ENCODE results near the gene ZNF813. TPM values are rescaled to one million over a fixed set of nuclear protein-coding genes. Genes with fewer than 3 reads are reported as not detected.
A peak's percentile ranks its signal among the peaks of the same experiment; 100 is the strongest.

Gene ZNF813
- total and polyA plus RNA-seq, 7 donors = 1.2 to 4.2 (median 2.9) TPM

DNA sequence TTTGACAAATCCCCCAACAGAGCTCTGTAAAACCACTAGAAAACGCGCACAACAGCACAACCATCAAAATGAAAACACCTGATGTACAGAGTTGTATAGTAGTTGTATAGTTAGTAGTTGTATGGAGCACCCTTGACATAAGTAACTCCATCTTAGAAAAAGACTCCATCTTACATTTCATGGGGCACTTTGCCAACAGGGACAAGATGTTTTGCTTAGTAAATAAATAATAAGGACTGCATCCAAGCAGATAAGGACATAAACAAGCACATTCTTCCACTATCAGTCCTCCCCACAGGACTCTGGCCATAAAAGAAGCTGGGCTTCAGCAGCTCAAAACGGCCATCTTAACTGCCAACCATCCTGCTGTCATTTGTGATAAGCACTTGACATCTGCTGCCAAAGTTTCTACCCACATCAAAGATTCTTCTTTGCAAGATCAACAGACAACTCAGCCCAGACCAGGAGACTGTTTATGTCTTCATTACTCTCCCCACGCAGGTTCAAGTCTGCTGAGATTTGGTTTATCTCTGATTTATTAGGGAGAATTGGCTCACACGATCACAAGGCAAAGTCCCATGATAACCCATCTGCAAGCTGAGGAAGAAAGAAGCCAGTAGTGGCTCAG, 49.7 kb downstream of the ZNF813 start:
- H3K27ac ChIP-seq = no peak overlapping the region
- TF ChIP-seq POLR2AphosphoS5 (IDR thresholded peaks at IDR 0.05) = no peak
- TF ChIP-seq EP300 (IDR thresholded peaks at IDR 0.05) = no peak
- no peak for TF ChIP-seq POLR2A (IDR thresholded peaks at IDR 0.05)
- TF ChIP-seq CTCF (IDR thresholded peaks at IDR 0.05) = no peak
- peaks cover 0 to 14% (median 11%) of the 10 kb centered on the region in 4 donors for H3K4me1 ChIP-seq
- H3K9me3 ChIP-seq = peaks cover 0 to 4% (median 0%) of the 10 kb centered on the region in 4 donors
- DNase-seq = no peak
- 62 to 70% methylated on average over 5 of the region's 5 CpGs for WGBS, 2 donors
- H3K27me3 ChIP-seq = no peaks in the 10 kb centered on the region
- intact Hi-C loops (cut with DNase I) = loop anchor here (5.0 to 10.0 kb wide), 2 partner anchors 228 to 320 kb away; no protein-coding TSS in a partner anchor
- no peak overlapping the region for H3K4me3 ChIP-seq
- no peaks in the 10 kb centered on the region for H3K36me3 ChIP-seq

- no peak for DNase-seq
- Histone ChIP-seq H3K27me3 (no peaks in the 10 kb centered on the region), H3K4me3 (no peak overlapping the region), H3K27ac (no peak overlapping the region), H3K9me3 (peaks cover 0 to 4% (median 0%) of the 10 kb centered on the region in 4 donors), H3K36me3 (no peaks in the 10 kb centered on the region), H3K4me1 (peaks cover 0 to 14% (median 11%) of the 10 kb centered on the region in 4 donors)
- intact Hi-C loops (cut with DNase I) = loop anchor here (5.0 to 10.0 kb wide), 2 partner anchors 227 to 321 kb away; no protein-coding TSS in a partner anchor
- no peak for TF ChIP-seq EP300 (IDR thresholded peaks at IDR 0.05)
- TF ChIP-seq POLR2AphosphoS5 (IDR thresholded peaks at IDR 0.05) = no peak
- no peak for TF ChIP-seq CTCF (IDR thresholded peaks at IDR 0.05)
- TF ChIP-seq POLR2A (IDR thresholded peaks at IDR 0.05) = no peak
- 84% methylated on average over 4 of the region's 4 CpGs for WGBS, 2 donors
These were observed 50.6 kb downstream of the ZNF813 start for GRCh38 chr19:53518121-53518520.

- no peak for DNase-seq
- Histone ChIP-seq H3K4me3 (no peak overlapping the region), H3K27ac (no peak overlapping the region), H3K4me1 (peaks cover 0 to 14% (median 11%) of the 10 kb centered on the region in 4 donors), H3K27me3 (no peaks in the 10 kb centered on the region), H3K36me3 (no peaks in the 10 kb centered on the region), H3K9me3 (peaks cover 0 to 4% (median 0%) of the 10 kb centered on the region in 4 donors)
- 72 to 75% methylated on average over 1 of the region's 1 CpG for WGBS, 2 donors
- TF ChIP-seq EP300 (IDR thresholded peaks at IDR 0.05) (no peak), POLR2AphosphoS5 (IDR thresholded peaks at IDR 0.05) (no peak), POLR2A (IDR thresholded peaks at IDR 0.05) (no peak), CTCF (IDR thresholded peaks at IDR 0.05) (no peak)
- intact Hi-C loops (cut with DNase I) = loop anchor here (5.0 to 10.0 kb wide), 2 partner anchors 226 to 321 kb away; no protein-coding TSS in a partner anchor
These were observed 51.2 kb downstream of the ZNF813 start for GRCh38 chr19:53518716-53519115.

GRCh38 chr19:53519446-53519845, 51.9 kb downstream of the ZNF813 start:
- Histone ChIP-seq H3K36me3 (no peaks in the 10 kb centered on the region), H3K4me1 (peaks cover 0 to 14% (median 11%) of the 10 kb centered on the region in 4 donors), H3K9me3 (peaks cover 0 to 4% (median 0%) of the 10 kb centered on the region in 4 donors), H3K4me3 (no peak overlapping the region), H3K27ac (peak overlapping the region in 2 of 4 donors; percentile 88), H3K27me3 (no peaks in the 10 kb centered on the region)
- TF ChIP-seq POLR2A (IDR thresholded peaks at IDR 0.05) (no peak), EP300 (IDR thresholded peaks at IDR 0.05) (no peak), POLR2AphosphoS5 (IDR thresholded peaks at IDR 0.05) (no peak), CTCF (IDR thresholded peaks at IDR 0.05) (no peak)
- peak; percentile 73 for DNase-seq
- intact Hi-C loops (cut with DNase I) = loop anchor here (5.0 to 10.0 kb wide), 2 partner anchors 225 to 322 kb away; no protein-coding TSS in a partner anchor
- WGBS, 2 donors = 93 to 95% methylated on average over 7 of the region's 7 CpGs

Data from sigmoid colon (tissue), 7 donors.